Natural killer cell (primary cell): ENCODE data around the gene PLEKHH2. TPM values are rescaled to one million over a fixed set of nuclear protein-coding genes. Genes with fewer than 3 reads are reported as not detected.
"Not testable (repeated sequence)": the region's sequence is repeated elsewhere in the genome, so short reads cannot be mapped to it uniquely, and the experiment has no call there.

ENCODE experiments used
- ATAC-seq, 3 donors: fragments of 150-1000 bp in 2 of 3; fragments of 200-7000 bp in 1 of 3; cut with Tn5 transposase; 1 replicate in 1 of 3; 2 replicates in 2 of 3; pipeline ENCODE4 v1.10.0; 2021; ENCODE audit warnings: mild to moderate bottlenecking in 2 of 3, moderate library complexity in 2 of 3
- DNase-seq, 2 donors: peaks; one replicate each; pipeline versions ENCODE4 v3.0.0 to v3.0.0-alpha.2; 2013 to 2021; ENCODE audit warnings: mixed read lengths in 1 of 2
- H3K27ac ChIP-seq: one replicate; pipeline ENCODE4 v1.5.1; 2013; ENCODE audit warnings: mild to moderate bottlenecking, low read length
- H3K27me3 ChIP-seq: one replicate; pipeline ENCODE4 v1.6.1; 2013; ENCODE audit warnings: low read length; ENCODE audit not compliant: control insufficient read depth, insufficient read depth
- H3K36me3 ChIP-seq: one replicate; pipeline ENCODE4 v1.6.1; 2013; ENCODE audit warnings: low read length; ENCODE audit not compliant: control insufficient read depth, insufficient read depth
- H3K4me1 ChIP-seq: one replicate; pipeline ENCODE4 v1.6.1; 2013; ENCODE audit warnings: low read length; ENCODE audit not compliant: control insufficient read depth, insufficient read depth
- H3K4me3 ChIP-seq: one replicate; pipeline ENCODE4 v1.5.1; 2013; ENCODE audit warnings: low read length
- H3K9me3 ChIP-seq: one replicate; pipeline ENCODE4 v1.6.1; 2013; ENCODE audit warnings: low read length; ENCODE audit not compliant: control insufficient read depth, insufficient read depth
- H3K27ac Mint-ChIP-seq, 2 donors: one replicate each; pipeline ENCODE4 v1.8.0; 2022; ENCODE audit warnings: mild to moderate bottlenecking in 2 of 2, mixed read lengths in 2 of 2, moderate library complexity in 1 of 2
- H3K27me3 Mint-ChIP-seq, 2 donors: one replicate each; pipeline ENCODE4 v1.8.0; 2022; ENCODE audit warnings: low read depth in 2 of 2, mixed read lengths in 2 of 2
- H3K36me3 Mint-ChIP-seq: one replicate; pipeline ENCODE4 v1.8.0; 2022; ENCODE audit warnings: mixed read lengths
- H3K4me1 Mint-ChIP-seq, 2 donors: one replicate each; pipeline ENCODE4 v1.8.0; 2022; ENCODE audit warnings: mixed read lengths in 2 of 2
- H3K4me3 Mint-ChIP-seq: one replicate; pipeline ENCODE4 v1.8.0; 2022; ENCODE audit warnings: mild to moderate bottlenecking, moderate library complexity, mixed read lengths
- H3K9me3 Mint-ChIP-seq, 2 donors: one replicate each; pipeline ENCODE4 v1.8.0; 2022; ENCODE audit warnings: mixed read lengths in 2 of 2
- WGBS: methylation state at CpG from one replicate; pipeline ENCODE4 v1.1.7; 2013; ENCODE audit warnings: missing lambda C conversion rate; ENCODE audit not compliant: insufficient coverage; 5-methylcytosine and 5-hydroxymethylcytosine counted together
- intact Hi-C: fragments of 100-400 bp; cut with micrococcal nuclease; formaldehyde crosslinking; loops from one replicate; pipeline ENCODE4 v1.14.2; 2022
- total RNA-seq, 4 donors: library from RNA; stranded (reverse); fragments of 120-200 nt in 1 of 4; gene quantifications; one replicate each; pipeline versions ENCODE4 v1.2.3 to v1.2.4, GENCODE V29; 2013 to 2022
- TF ChIP-seq, protein P1 (sequence below): fragments of 200-600 bp; IDR thresholded peaks from one replicate; pipeline ENCODE4 v1.8.0; 2022; ENCODE audit warnings: antibody characterized with exemption

The PLEKHH2 gene
- total RNA-seq, 3 donors from 2014 or later (not counting 1 experiment from before 2014, with no cell fraction given): 0.07 to 0.28 (median 0.19) TPM

- intact Hi-C loops: loop anchor here (5.0 kb wide), 1 partner anchor 1233 kb away; the partner anchor contains the start of gene COX7A2L
- H3K4me1 ChIP-seq: peaks cover 15% of the 10 kb centered on the region
- peaks cover 23 to 24% of the 10 kb centered on the region in 2 donors for H3K4me1 Mint-ChIP-seq
- H3K36me3 ChIP-seq: peaks cover 19% of the 10 kb centered on the region
- H3K27me3 ChIP-seq: no peaks in the 10 kb centered on the region
- H3K36me3 Mint-ChIP-seq: no peaks in the 10 kb centered on the region
- TF ChIP-seq, protein P1, sequence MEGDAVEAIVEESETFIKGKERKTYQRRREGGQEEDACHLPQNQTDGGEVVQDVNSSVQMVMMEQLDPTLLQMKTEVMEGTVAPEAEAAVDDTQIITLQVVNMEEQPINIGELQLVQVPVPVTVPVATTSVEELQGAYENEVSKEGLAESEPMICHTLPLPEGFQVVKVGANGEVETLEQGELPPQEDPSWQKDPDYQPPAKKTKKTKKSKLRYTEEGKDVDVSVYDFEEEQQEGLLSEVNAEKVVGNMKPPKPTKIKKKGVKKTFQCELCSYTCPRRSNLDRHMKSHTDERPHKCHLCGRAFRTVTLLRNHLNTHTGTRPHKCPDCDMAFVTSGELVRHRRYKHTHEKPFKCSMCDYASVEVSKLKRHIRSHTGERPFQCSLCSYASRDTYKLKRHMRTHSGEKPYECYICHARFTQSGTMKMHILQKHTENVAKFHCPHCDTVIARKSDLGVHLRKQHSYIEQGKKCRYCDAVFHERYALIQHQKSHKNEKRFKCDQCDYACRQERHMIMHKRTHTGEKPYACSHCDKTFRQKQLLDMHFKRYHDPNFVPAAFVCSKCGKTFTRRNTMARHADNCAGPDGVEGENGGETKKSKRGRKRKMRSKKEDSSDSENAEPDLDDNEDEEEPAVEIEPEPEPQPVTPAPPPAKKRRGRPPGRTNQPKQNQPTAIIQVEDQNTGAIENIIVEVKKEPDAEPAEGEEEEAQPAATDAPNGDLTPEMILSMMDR: no peak
- WGBS: 89% methylated on average over 2 of the region's 3 CpGs
- no peaks in the 10 kb centered on the region for H3K9me3 ChIP-seq
- H3K4me3 Mint-ChIP-seq: peak overlapping the region; percentile 88
- no peak overlapping the region for H3K27ac ChIP-seq
- no peak for DNase-seq
- ATAC-seq: no peak
- no peak overlapping the region for H3K4me3 ChIP-seq
- peak overlapping the region; percentile 94 to 97 for H3K27ac Mint-ChIP-seq
- H3K27me3 Mint-ChIP-seq: peaks cover 14 to 16% of the 10 kb centered on the region in 2 donors
- no peaks in the 10 kb centered on the region for H3K9me3 Mint-ChIP-seq
These were observed 42.2 kb upstream of the PLEKHH2 start for GRCh38 chr2:43594875-43595274.

DNA sequence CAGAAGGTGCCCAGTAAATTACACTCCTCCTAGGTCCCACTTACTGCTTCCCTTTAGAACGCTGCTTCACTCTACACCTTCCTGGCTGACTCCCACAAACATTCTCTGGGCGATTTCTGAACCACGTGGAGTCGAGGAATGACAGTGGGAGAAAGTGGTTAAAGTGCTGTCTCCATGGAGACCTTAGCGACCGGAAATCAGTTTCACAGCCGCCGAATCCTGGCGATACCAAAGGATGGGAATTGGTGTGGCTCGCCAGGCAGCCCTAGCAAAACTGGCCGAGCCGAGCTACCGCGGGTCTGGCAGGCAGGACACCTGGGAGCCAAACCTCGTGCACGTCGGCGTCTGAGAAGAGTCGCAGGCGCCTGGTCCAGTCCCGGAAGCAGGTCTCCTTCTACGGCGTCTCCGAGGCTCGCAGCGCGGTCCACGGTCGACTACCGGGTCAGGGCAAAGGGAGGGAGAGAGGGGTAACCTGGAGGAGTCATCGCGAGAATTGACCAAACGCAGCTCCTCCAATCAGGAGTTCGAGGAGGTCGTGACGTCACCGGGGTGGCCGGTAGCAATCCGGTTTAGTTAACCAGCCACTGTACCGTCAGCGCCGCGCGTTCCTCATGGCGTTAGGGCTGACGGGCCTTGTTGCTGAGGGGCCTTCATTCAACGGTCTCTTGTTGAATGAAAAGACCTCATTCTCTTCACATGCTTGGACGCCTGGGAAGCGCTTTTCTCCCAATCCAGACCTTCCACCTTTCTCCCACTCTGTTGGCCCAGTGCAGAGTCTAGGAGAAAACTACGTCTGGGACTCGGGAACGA is 41.3 kb upstream of the PLEKHH2 start, which contains the start of gene THADA:
Gene THADA (minus strand): TSS at position 436 of the 810 bp plus-strand sequence. CDS start 3,646 bp downstream, outside the sequence.
- H3K4me3 ChIP-seq: peak within 1 kb of the TSS; percentile 94
- ATAC-seq (peak; percentile 97 to 99 (median 97)), DNase-seq (peak; percentile 96 to 98)
- TF ChIP-seq, protein P1: no peak
- no peaks in the 10 kb centered on the region for H3K36me3 Mint-ChIP-seq
- H3K4me1 Mint-ChIP-seq: peaks cover 23 to 24% of the 10 kb centered on the region in 2 donors
- peak within 1 kb of the TSS; percentile 85 for H3K27ac ChIP-seq
- no peaks in the 10 kb centered on the region for H3K27me3 ChIP-seq
- no peaks in the 10 kb centered on the region for H3K9me3 ChIP-seq
- intact Hi-C loops: loop anchor here (1.0 to 5.0 kb wide), 2 partner anchors 786 to 1234 kb away; partner anchors contain the start of gene COX7A2L
- H3K27ac Mint-ChIP-seq: peak within 1 kb of the TSS; percentile 94 to 97
- peaks cover 10% of the 10 kb centered on the region for H3K36me3 ChIP-seq
- WGBS: 0% methylated on average over 51 of the region's 52 CpGs
- no peaks in the 10 kb centered on the region for H3K9me3 Mint-ChIP-seq
- peaks cover 23% of the 10 kb centered on the region in 2 donors for H3K27me3 Mint-ChIP-seq
- H3K4me3 Mint-ChIP-seq: peak within 1 kb of the TSS; percentile 88
- H3K4me1 ChIP-seq: peaks cover 15% of the 10 kb centered on the region

DNA sequence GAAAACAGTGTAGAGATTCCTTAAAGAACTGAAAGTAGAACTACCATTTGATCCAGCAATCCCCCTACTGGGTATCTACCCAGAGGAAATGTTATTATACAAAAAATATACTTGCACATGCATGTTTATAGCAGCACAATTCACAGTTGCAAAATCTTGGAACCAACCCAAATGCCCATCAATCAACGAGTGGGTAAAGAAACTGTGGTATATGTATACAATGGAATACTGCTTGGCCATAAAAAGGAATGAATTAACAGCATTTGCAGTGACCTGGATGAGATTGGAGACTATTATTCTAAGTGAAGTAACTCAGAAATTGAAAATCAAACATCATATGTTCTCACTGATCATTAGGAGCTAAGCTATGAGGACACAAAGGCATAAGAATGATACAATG is 36.5 kb upstream of the PLEKHH2 start:
- H3K4me3 Mint-ChIP-seq, intact Hi-C loops, H3K27ac Mint-ChIP-seq, H3K36me3 Mint-ChIP-seq, H3K9me3 Mint-ChIP-seq, H3K9me3 ChIP-seq, DNase-seq, H3K27ac ChIP-seq, H3K36me3 ChIP-seq, H3K4me3 ChIP-seq, H3K27me3 ChIP-seq, H3K4me1 ChIP-seq, ATAC-seq: not testable (repeated sequence)
- Mint-ChIP-seq H3K4me1 (peaks cover 7 to 11% of the 10 kb centered on the region in 2 donors), H3K27me3 (peaks cover 23 to 24% of the 10 kb centered on the region in 2 donors)
- WGBS: 78% methylated on average over 1 of the region's 1 CpG

DNA sequence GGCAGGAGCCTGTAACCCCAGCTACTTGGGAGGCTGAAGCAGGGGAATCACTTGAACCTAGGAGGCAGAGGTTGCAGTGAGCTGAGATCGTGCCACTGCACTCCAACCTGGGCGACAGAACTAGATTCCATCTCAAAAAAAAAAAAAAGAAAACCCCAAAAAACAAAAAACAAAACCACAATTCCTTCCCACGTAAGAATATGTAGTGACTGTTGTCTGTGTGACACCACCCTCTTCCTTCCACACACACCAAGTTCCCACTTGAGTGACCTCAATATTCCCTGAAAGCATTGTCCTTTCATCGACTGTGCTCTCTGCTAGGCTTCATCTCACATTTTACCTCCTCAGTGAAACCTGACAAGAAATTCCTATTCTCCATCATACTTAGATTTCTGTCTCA is 32.4 kb upstream of the PLEKHH2 start:
- no peak for ATAC-seq

More for the DNA sequence above, 32.4 kb upstream of the PLEKHH2 start:
- Histone ChIP-seq H3K27me3 (no peaks in the 10 kb centered on the region), H3K4me3 (no peak overlapping the region), H3K4me1 (no peaks in the 10 kb centered on the region), H3K9me3 (no peaks in the 10 kb centered on the region), H3K36me3 (no peaks in the 10 kb centered on the region), H3K27ac (no peak overlapping the region)
- WGBS: 40% methylated on average over 1 of the region's 4 CpGs
- DNase-seq: peak in 1 of 2 donors; percentile 19
- intact Hi-C loops: loop anchor here (5.0 kb wide), 1 partner anchor 777 kb away; no protein-coding TSS in a partner anchor
- TF ChIP-seq, protein P1: no peak
- no peaks in the 10 kb centered on the region for H3K9me3 Mint-ChIP-seq
- no peaks in the 10 kb centered on the region for H3K36me3 Mint-ChIP-seq
- H3K27ac Mint-ChIP-seq: no peak overlapping the region
- no peaks in the 10 kb centered on the region for H3K4me1 Mint-ChIP-seq
- peaks cover 14 to 18% of the 10 kb centered on the region in 2 donors for H3K27me3 Mint-ChIP-seq
- H3K4me3 Mint-ChIP-seq: no peak overlapping the region
